ENCODE data around the gene ANO3.

DNA sequence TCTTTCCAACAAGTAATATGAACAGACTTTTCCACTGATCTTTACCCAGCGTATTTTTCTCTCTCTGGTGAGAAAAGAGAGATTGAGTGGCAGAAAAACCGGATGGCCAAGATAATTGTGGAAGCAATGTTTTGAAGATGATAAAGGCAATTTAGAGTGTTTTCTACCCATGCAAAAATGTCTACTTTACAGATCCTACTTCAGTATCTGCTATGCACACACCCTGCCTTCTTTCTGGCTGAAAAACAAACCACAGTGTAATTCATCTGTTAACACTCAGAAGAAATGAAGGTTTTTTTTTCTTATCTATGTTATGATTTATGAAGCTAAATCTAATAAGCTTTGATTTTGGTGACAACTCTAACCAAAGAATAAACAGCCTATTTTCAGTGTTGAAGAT is 333.1 kb downstream of the ANO3 start:
- TF ChIP-seq, protein P1, sequence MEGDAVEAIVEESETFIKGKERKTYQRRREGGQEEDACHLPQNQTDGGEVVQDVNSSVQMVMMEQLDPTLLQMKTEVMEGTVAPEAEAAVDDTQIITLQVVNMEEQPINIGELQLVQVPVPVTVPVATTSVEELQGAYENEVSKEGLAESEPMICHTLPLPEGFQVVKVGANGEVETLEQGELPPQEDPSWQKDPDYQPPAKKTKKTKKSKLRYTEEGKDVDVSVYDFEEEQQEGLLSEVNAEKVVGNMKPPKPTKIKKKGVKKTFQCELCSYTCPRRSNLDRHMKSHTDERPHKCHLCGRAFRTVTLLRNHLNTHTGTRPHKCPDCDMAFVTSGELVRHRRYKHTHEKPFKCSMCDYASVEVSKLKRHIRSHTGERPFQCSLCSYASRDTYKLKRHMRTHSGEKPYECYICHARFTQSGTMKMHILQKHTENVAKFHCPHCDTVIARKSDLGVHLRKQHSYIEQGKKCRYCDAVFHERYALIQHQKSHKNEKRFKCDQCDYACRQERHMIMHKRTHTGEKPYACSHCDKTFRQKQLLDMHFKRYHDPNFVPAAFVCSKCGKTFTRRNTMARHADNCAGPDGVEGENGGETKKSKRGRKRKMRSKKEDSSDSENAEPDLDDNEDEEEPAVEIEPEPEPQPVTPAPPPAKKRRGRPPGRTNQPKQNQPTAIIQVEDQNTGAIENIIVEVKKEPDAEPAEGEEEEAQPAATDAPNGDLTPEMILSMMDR (IDR thresholded peaks at IDR 0.05), result no peak
- TF ChIP-seq POLR2A (IDR thresholded peaks at IDR 0.05), result no peak
